ENCODE data around the gene OSMR. TPM values are rescaled to one million over a fixed set of nuclear protein-coding genes. Genes with fewer than 3 reads are reported as not detected.

OSMR gene
- total RNA-seq, 1 donor: 174 TPM

DNA sequence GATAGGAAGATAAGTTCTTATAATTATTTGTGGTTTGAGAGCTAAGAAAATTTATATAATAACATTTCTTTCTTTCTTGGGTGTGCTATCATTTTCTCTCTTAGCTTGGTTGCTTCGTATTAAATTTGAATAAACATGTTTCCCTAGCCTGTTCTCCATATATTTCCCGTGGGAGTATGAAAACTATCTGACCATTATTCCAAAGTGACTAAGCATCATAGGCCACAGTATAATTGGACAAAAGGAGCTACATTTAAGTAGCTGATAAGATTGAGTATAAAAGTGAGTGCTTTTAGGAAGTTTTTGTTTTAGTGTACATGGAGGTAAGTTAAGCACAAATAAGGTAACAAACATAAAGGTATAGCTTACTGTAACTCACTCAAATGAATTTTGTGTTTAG is 8.4 kb upstream of the OSMR start:
- DNase-seq (ENCODE audit: insufficient read length, low spot score, missing footprints): no peak
- peak overlapping the region; percentile 51 for H3K27ac ChIP-seq (ENCODE audit: low read depth, low read length)
- H3K27me3 ChIP-seq (ENCODE audit: insufficient read depth, low read length): no peaks in the 10 kb centered on the region
- H3K79me2 ChIP-seq (ENCODE audit: insufficient read depth, low read length): peaks cover 70% of the 10 kb centered on the region
- H3K4me3 ChIP-seq (ENCODE audit: insufficient read depth, low read length): no peak overlapping the region
- peaks cover 5% of the 10 kb centered on the region for H4K20me1 ChIP-seq (ENCODE audit: insufficient read depth, low read length)
- H3K4me1 ChIP-seq (ENCODE audit: insufficient read depth, low read length): peaks cover 27% of the 10 kb centered on the region
- no peak for TF ChIP-seq CTCF (IDR thresholded peaks at IDR 0.05; ENCODE audit: extremely low read depth, low read depth, low read length)
- H3K4me2 ChIP-seq (ENCODE audit: insufficient read depth, low read length): peak overlapping the region; percentile 27
- no peaks in the 10 kb centered on the region for H3K9me3 ChIP-seq (ENCODE audit: low read depth, low read length)
- no peak overlapping the region for H2AFZ ChIP-seq (ENCODE audit: low read length)
- no peaks in the 10 kb centered on the region for H3K36me3 ChIP-seq (ENCODE audit: insufficient read depth, low read length)

GRCh38 chr5:38837932-38838331 is 7.9 kb upstream of the OSMR start:
- peak overlapping the region; percentile 27 for H3K4me2 ChIP-seq (ENCODE audit: insufficient read depth, low read length)
- H4K20me1 ChIP-seq (ENCODE audit: insufficient read depth, low read length): peaks cover 3% of the 10 kb centered on the region
- no peak overlapping the region for H2AFZ ChIP-seq (ENCODE audit: low read length)
- no peaks in the 10 kb centered on the region for H3K9me3 ChIP-seq (ENCODE audit: low read depth, low read length)
- H3K4me3 ChIP-seq (ENCODE audit: insufficient read depth, low read length): no peak overlapping the region
- H3K79me2 ChIP-seq (ENCODE audit: insufficient read depth, low read length): peaks cover 72% of the 10 kb centered on the region
- H3K36me3 ChIP-seq (ENCODE audit: insufficient read depth, low read length): no peaks in the 10 kb centered on the region
- DNase-seq (ENCODE audit: insufficient read length, low spot score, missing footprints): no peak
- H3K27me3 ChIP-seq (ENCODE audit: insufficient read depth, low read length): no peaks in the 10 kb centered on the region
- H3K4me1 ChIP-seq (ENCODE audit: insufficient read depth, low read length): peaks cover 27% of the 10 kb centered on the region
- TF ChIP-seq CTCF (IDR thresholded peaks at IDR 0.05; ENCODE audit: extremely low read depth, low read depth, low read length): no peak
- H3K27ac ChIP-seq (ENCODE audit: low read depth, low read length): peak overlapping the region; percentile 51

GRCh38 chr5:38843665-38844064 is 2.1 kb upstream of the OSMR start:
- peaks cover 28% of the 10 kb centered on the region for H3K4me1 ChIP-seq (ENCODE audit: insufficient read depth, low read length)
- no peak for DNase-seq (ENCODE audit: insufficient read length, low spot score, missing footprints)
- H4K20me1 ChIP-seq (ENCODE audit: insufficient read depth, low read length): peaks cover 20% of the 10 kb centered on the region
- no peaks in the 10 kb centered on the region for H3K9me3 ChIP-seq (ENCODE audit: low read depth, low read length)
- peak overlapping the region; percentile 100 for H3K27ac ChIP-seq (ENCODE audit: low read depth, low read length)
- H3K27me3 ChIP-seq (ENCODE audit: insufficient read depth, low read length): no peaks in the 10 kb centered on the region
- TF ChIP-seq CTCF (IDR thresholded peaks at IDR 0.05; ENCODE audit: extremely low read depth, low read depth, low read length): no peak
- peak overlapping the region; percentile 96 for H3K4me2 ChIP-seq (ENCODE audit: insufficient read depth, low read length)
- H3K79me2 ChIP-seq (ENCODE audit: insufficient read depth, low read length): peaks cover 92% of the 10 kb centered on the region
- H3K4me3 ChIP-seq (ENCODE audit: insufficient read depth, low read length): no peak overlapping the region
- H2AFZ ChIP-seq (ENCODE audit: low read length): no peak overlapping the region
- H3K36me3 ChIP-seq (ENCODE audit: insufficient read depth, low read length): peaks cover 3% of the 10 kb centered on the region

- Histone ChIP-seq H3K4me2 (ENCODE audit: insufficient read depth, low read length) (peak overlapping the region; percentile 96), H3K36me3 (ENCODE audit: insufficient read depth, low read length) (peaks cover 15% of the 10 kb centered on the region), H3K27me3 (ENCODE audit: insufficient read depth, low read length) (no peaks in the 10 kb centered on the region), H3K79me2 (ENCODE audit: insufficient read depth, low read length) (peaks cover 94% of the 10 kb centered on the region), H2AFZ (ENCODE audit: low read length) (peak overlapping the region; percentile 7), H3K27ac (ENCODE audit: low read depth, low read length) (peak overlapping the region; percentile 100), H4K20me1 (ENCODE audit: insufficient read depth, low read length) (peaks cover 33% of the 10 kb centered on the region), H3K4me3 (ENCODE audit: insufficient read depth, low read length) (peak overlapping the region; percentile 79), H3K9me3 (ENCODE audit: low read depth, low read length) (no peaks in the 10 kb centered on the region), H3K4me1 (ENCODE audit: insufficient read depth, low read length) (peaks cover 34% of the 10 kb centered on the region)
- TF ChIP-seq CTCF (IDR thresholded peaks at IDR 0.05; ENCODE audit: extremely low read depth, low read depth, low read length): no peak
- no peak for DNase-seq (ENCODE audit: insufficient read length, low spot score, missing footprints)
Observed at GRCh38 chr5:38846379-38847011, 683 bp downstream of the OSMR start.
